Skeletal muscle cell (primary cell): ENCODE measurements around the gene KSR2.

Experiments
- DNase-seq: peaks from one replicate; pipeline ENCODE4 v3.0.0-alpha.2; 2010; ENCODE audit warnings: low read depth
- H3K4me3 ChIP-seq: 2 replicates; pipeline ENCODE4 v1.5.1; 2011; ENCODE audit warnings: low read depth, mild to moderate bottlenecking, control low read depth, low read length, moderate library complexity

Gene KSR2

GRCh38 chr12:117498256-117498655 is 470.5 kb downstream of the KSR2 start:
- no peak for DNase-seq
- H3K4me3 ChIP-seq = no peak overlapping the region

- DNase-seq = no peak
- H3K4me3 ChIP-seq = no peak overlapping the region
Measured at GRCh38 chr12:117497407-117497806, 471.4 kb downstream of the KSR2 start.

- no peak for DNase-seq
- no peak overlapping the region for H3K4me3 ChIP-seq
Measured at GRCh38 chr12:117494833-117495655, 473.7 kb downstream of the KSR2 start.

- DNase-seq = no peak
Measured at GRCh38 chr12:117491711-117492110, 477.1 kb downstream of the KSR2 start.

GRCh38 chr12:117490130-117490529 is 478.7 kb downstream of the KSR2 start:
- DNase-seq = no peak
- no peak overlapping the region for H3K4me3 ChIP-seq

More at GRCh38 chr12:117491711-117492110, 477.1 kb downstream of the KSR2 start:
- H3K4me3 ChIP-seq = no peak overlapping the region

- no peak for DNase-seq
- H3K4me3 ChIP-seq = no peak overlapping the region
Measured at GRCh38 chr12:117489671-117490070, 479.1 kb downstream of the KSR2 start.

GRCh38 chr12:117486840-117487659 is 481.7 kb downstream of the KSR2 start:
- no peak overlapping the region for H3K4me3 ChIP-seq
- peak; percentile 12 for DNase-seq

GRCh38 chr12:117485984-117486839 is 482.6 kb downstream of the KSR2 start:
- no peak overlapping the region for H3K4me3 ChIP-seq
- no peak for DNase-seq

GRCh38 chr12:117484901-117485300 is 483.9 kb downstream of the KSR2 start:
- no peak for DNase-seq
- H3K4me3 ChIP-seq = no peak overlapping the region

- H3K4me3 ChIP-seq = no peak overlapping the region
- DNase-seq = no peak
Measured at GRCh38 chr12:117483501-117483900, 485.3 kb downstream of the KSR2 start.

- DNase-seq = no peak
- H3K4me3 ChIP-seq = no peak overlapping the region
Measured at GRCh38 chr12:117481470-117481869, 487.3 kb downstream of the KSR2 start.

GRCh38 chr12:117476341-117476740 is 492.4 kb downstream of the KSR2 start:
- H3K4me3 ChIP-seq = no peak overlapping the region

GRCh38 chr12:117473856-117474255 is 494.9 kb downstream of the KSR2 start:
- DNase-seq = no peak
- no peak overlapping the region for H3K4me3 ChIP-seq

More at GRCh38 chr12:117476341-117476740, 492.4 kb downstream of the KSR2 start:
- no peak for DNase-seq

- no peak overlapping the region for H3K4me3 ChIP-seq
- no peak for DNase-seq
Measured at GRCh38 chr12:117472983-117473382, 495.8 kb downstream of the KSR2 start.

GRCh38 chr12:117470804-117471203 is 498.0 kb downstream of the KSR2 start:
- H3K4me3 ChIP-seq = no peak overlapping the region
- no peak for DNase-seq

GRCh38 chr12:117469883-117470483 is 498.8 kb downstream of the KSR2 start:
- H3K4me3 ChIP-seq = no peak overlapping the region
- DNase-seq = no peak

- no peak overlapping the region for H3K4me3 ChIP-seq
- DNase-seq = no peak
Measured at GRCh38 chr12:117468016-117468415, 500.8 kb downstream of the KSR2 start.

- H3K4me3 ChIP-seq = no peak overlapping the region
- DNase-seq = no peak
Measured at GRCh38 chr12:117467588-117467987, 501.2 kb downstream of the KSR2 start.

GRCh38 chr12:117466677-117467362 is 502.0 kb downstream of the KSR2 start:
- DNase-seq = no peak
- H3K4me3 ChIP-seq = no peak overlapping the region
